ENCODE data around the gene ADRA1B. TPM values are rescaled to one million over a fixed set of nuclear protein-coding genes. Genes with fewer than 3 reads are reported as not detected.

Gene ADRA1B
- total RNA-seq, 2 donors from 2014 or later = 0.14 to 0.74 TPM

DNA sequence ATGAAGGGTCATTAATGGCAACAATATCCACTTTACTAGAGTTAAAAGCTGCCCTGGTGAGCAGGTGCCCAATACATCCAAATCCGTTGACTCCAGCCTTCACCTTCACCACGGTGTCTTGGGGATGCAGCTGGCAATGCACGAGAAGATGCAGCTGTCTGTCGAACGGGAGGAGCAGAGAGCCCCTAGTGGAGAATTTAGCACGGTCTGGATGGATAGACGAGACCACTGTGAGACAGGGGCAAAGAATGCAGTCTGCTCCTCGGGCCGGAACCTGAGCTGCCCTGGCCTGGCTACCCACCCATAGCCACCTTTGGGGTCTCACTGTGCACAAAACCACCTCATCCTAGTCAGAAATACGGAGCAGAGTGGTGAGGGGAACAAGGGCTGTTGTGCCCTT, 35.1 kb downstream of the ADRA1B start:
- no peak overlapping the region for H3K4me3 ChIP-seq
- no peaks in the 10 kb centered on the region for H3K27me3 ChIP-seq (replicated peaks; ENCODE audit: insufficient read depth)
- intact Hi-C loops (cut with DNase I) = no loop called here
- no peaks in the 10 kb centered on the region for H3K4me1 ChIP-seq (replicated peaks)
- no peak for TF ChIP-seq POLR2AphosphoS5 (IDR thresholded peaks at IDR 0.05)
- TF ChIP-seq POLR2A (IDR thresholded peaks at IDR 0.05) = no peak
- TF ChIP-seq, protein P1, sequence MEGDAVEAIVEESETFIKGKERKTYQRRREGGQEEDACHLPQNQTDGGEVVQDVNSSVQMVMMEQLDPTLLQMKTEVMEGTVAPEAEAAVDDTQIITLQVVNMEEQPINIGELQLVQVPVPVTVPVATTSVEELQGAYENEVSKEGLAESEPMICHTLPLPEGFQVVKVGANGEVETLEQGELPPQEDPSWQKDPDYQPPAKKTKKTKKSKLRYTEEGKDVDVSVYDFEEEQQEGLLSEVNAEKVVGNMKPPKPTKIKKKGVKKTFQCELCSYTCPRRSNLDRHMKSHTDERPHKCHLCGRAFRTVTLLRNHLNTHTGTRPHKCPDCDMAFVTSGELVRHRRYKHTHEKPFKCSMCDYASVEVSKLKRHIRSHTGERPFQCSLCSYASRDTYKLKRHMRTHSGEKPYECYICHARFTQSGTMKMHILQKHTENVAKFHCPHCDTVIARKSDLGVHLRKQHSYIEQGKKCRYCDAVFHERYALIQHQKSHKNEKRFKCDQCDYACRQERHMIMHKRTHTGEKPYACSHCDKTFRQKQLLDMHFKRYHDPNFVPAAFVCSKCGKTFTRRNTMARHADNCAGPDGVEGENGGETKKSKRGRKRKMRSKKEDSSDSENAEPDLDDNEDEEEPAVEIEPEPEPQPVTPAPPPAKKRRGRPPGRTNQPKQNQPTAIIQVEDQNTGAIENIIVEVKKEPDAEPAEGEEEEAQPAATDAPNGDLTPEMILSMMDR (IDR thresholded peaks at IDR 0.05) = no peak
- no peaks in the 10 kb centered on the region for H3K36me3 ChIP-seq
- no peaks in the 10 kb centered on the region for H3K9me3 ChIP-seq
- H3K27ac ChIP-seq = no peak overlapping the region
- WGBS = 39% methylated on average over 10 of the region's 10 CpGs
- DNase-seq (ENCODE audit: low spot score) = no peak

DNA sequence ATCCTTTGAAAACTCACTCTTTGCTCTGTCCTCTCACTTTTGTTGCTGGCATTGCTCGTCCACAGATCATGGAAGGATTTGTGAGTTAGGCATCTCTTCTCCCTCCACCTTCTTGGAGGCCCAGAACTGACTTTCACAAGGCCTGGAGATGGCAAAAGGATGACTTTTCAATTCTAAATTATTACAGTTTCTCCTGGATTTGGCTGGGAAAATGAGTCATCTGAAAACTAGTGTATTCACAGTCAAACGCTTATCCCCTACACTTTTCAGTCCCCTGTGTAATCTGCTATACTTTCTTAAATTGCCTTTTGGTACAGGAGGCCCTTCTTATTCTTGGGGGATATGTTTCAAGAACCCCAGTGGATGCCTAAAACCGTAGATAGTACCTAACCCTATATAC, 35.6 kb downstream of the ADRA1B start:
- H3K36me3 ChIP-seq = no peaks in the 10 kb centered on the region
- H3K9me3 ChIP-seq = no peaks in the 10 kb centered on the region
- no peak for DNase-seq (ENCODE audit: low spot score)
- intact Hi-C loops (cut with DNase I) = no loop called here
- H3K4me3 ChIP-seq = no peak overlapping the region
- no peak for TF ChIP-seq POLR2A (IDR thresholded peaks at IDR 0.05)
- WGBS = 86% methylated on average over 3 of the region's 3 CpGs
- no peak overlapping the region for H3K27ac ChIP-seq
- H3K4me1 ChIP-seq (replicated peaks) = no peaks in the 10 kb centered on the region
- no peaks in the 10 kb centered on the region for H3K27me3 ChIP-seq (replicated peaks; ENCODE audit: insufficient read depth)

DNA sequence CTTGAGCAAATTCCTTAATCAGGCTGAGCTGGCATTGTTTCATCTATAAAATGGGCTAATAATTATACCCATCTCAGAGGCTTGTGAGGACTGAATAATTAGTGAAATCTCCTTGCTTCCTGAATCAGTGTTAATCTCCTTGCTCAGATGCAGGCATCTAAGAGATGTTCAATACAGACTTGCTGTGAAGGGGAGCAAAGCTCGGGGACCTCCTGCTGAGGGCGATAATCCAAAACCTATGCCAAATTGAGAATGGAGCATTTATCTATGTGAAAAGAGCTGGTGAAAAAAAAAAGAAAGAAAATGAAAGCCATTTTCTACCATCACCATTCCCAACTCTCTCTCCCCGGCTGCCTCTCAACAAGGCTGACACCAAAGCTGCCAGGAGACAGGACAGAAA, 37.3 kb downstream of the ADRA1B start:
- Histone ChIP-seq H3K9me3 (no peaks in the 10 kb centered on the region), H3K27me3 (replicated peaks; ENCODE audit: insufficient read depth) (no peaks in the 10 kb centered on the region), H3K27ac (no peak overlapping the region), H3K4me3 (no peak overlapping the region), H3K36me3 (no peaks in the 10 kb centered on the region), H3K4me1 (replicated peaks) (no peaks in the 10 kb centered on the region)
- no peak for DNase-seq (ENCODE audit: low spot score)
- 92% methylated on average over 3 of the region's 3 CpGs for WGBS
- intact Hi-C loops (cut with DNase I) = no loop called here
- TF ChIP-seq POLR2AphosphoS5 (IDR thresholded peaks at IDR 0.05) (no peak), POLR2A (IDR thresholded peaks at IDR 0.05) (no peak)
- TF ChIP-seq, protein P1 (IDR thresholded peaks at IDR 0.05) = no peak

DNA sequence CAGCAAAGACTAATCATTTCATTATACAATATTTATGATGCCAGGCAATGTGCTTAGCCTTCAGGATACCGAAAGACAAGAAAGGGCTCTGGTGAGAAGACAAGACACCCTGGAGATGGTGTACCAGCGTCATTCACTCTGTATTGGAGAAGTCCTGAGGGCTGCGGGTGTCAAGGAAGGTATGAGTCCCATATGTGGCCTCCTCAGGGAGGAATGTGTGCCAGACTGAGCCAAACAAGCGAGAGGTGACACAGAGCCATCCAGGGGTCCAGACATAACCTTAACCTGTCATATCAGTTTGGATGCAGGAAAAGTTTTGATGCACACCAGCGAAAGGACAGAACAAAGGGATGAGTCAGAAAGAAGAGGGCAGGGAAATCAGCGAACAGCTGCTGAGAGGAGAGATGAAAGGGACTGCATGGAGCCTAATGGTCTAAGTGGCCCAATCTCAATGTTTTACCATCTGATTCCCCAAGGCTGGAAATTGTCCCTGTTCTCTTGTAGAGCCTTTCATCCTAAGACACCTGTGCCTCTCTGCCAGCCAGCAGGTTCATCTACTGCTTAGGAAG, 38.9 kb downstream of the ADRA1B start:
- no peak for DNase-seq (ENCODE audit: low spot score)
- H3K9me3 ChIP-seq = no peaks in the 10 kb centered on the region
- no peaks in the 10 kb centered on the region for H3K4me1 ChIP-seq (replicated peaks)
- intact Hi-C loops (cut with DNase I) = no loop called here
- TF ChIP-seq POLR2A (IDR thresholded peaks at IDR 0.05) (no peak), POLR2AphosphoS5 (IDR thresholded peaks at IDR 0.05) (no peak)
- TF ChIP-seq, protein P1 (IDR thresholded peaks at IDR 0.05) = no peak
- no peaks in the 10 kb centered on the region for H3K36me3 ChIP-seq
- H3K27ac ChIP-seq = no peak overlapping the region
- WGBS = 85% methylated on average over 6 of the region's 6 CpGs
- H3K27me3 ChIP-seq (replicated peaks; ENCODE audit: insufficient read depth) = no peaks in the 10 kb centered on the region
- no peak overlapping the region for H3K4me3 ChIP-seq

DNA sequence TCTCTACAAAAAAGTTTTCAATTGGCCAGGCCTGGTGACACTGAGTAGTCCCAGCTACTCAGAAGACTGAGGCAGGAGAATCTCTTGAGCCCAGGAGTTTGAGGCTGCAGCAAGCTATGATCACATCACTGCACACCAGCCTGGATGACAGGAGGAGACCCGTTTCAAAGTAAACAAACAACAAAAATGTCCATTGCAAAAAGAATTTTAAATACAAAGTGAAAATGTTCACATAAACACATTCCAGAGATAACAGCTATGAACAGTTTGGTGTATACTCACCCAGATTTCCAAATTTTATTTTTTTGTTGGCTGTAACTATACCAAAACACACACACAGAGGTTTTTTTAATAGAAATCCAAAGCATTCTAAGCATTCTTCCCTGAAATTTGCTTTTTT, 39.8 kb downstream of the ADRA1B start:
- WGBS = 24% methylated on average over 1 of the region's 1 CpG
- H3K36me3 ChIP-seq = no peaks in the 10 kb centered on the region
- no peak overlapping the region for H3K4me3 ChIP-seq
- DNase-seq (ENCODE audit: low spot score) = no peak
- no peaks in the 10 kb centered on the region for H3K4me1 ChIP-seq (replicated peaks)
- no peaks in the 10 kb centered on the region for H3K9me3 ChIP-seq
- intact Hi-C loops (cut with DNase I) = no loop called here
- TF ChIP-seq POLR2A (IDR thresholded peaks at IDR 0.05) = no peak
- TF ChIP-seq, protein P1 (IDR thresholded peaks at IDR 0.05) = no peak
- TF ChIP-seq POLR2AphosphoS5 (IDR thresholded peaks at IDR 0.05) = no peak
- H3K27ac ChIP-seq = no peak overlapping the region
- no peaks in the 10 kb centered on the region for H3K27me3 ChIP-seq (replicated peaks; ENCODE audit: insufficient read depth)
